ENCODE results near the gene MADD.

MADD gene

GRCh38 chr11:47249378-47249715, 20.6 kb upstream of the MADD start:
- peak overlapping the region; percentile 99 for H3K4me3 ChIP-seq (ENCODE audit: low read depth, low read length)

DNA sequence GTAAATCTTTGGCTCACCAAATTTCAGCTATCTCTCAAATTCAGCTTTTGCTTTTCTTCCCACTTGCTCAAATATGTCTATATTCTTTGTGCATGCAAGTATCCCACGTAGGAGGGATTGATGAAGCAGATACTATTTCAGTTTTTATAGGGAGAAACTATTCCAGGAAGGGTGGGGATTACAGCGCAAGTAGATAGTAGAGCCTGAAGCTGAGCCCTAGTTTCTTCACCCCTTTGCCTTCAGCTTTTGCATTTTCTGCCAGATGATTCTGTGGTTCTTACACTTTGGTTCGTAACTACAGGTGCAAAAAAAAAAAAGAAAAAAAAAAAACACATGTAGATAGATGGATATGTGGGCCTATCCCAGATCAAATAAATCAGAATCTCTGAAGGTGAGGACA, 18.2 kb upstream of the MADD start:
- H3K4me3 ChIP-seq (ENCODE audit: low read depth, low read length), result no peak overlapping the region

GRCh38 chr11:47253660-47254059, 16.3 kb upstream of the MADD start:
- H3K4me3 ChIP-seq (ENCODE audit: low read depth, low read length), result no peak overlapping the region

DNA sequence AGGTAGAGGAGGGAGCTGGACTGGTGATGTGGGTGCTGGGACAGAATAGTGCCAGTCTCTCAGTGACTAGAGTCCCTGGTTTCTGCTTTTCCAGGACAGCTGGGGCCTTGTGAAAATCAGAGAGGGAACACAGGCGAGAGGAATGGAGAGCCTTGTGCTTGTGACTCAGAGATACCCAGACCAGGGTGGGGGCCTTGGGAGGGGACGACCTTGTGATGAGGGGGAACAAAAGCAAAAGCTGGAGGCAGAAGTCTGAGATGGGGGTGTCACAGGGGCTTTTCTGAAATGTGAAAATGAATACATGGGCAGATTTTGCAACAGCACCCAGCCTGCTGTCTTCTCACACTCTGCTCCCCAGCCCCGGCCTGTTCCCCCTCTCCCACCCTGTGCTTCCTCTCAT, 15.5 kb upstream of the MADD start:
- H3K4me3 ChIP-seq (ENCODE audit: low read depth, low read length), result no peak overlapping the region

DNA sequence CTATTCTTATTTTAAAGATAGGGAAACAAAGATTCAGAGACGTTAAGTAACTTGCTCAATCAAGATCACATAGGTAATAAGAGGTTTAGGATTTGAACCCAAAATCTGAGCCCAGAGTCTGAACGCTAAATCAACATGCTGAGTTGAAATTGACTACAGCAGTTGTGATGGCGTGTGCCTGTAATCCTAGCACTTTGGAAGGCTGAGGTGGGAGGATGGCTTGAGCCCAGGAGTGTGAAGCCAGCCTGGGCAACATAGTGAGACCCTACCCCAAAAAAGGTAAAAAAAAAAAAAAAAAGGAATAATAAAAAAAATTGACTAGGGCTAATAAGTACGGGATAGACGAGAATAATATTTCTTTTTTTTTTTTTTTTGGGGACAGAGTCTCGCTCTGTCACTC, 13.6 kb upstream of the MADD start:
- H3K4me3 ChIP-seq (ENCODE audit: low read depth, low read length), result no peak overlapping the region

DNA sequence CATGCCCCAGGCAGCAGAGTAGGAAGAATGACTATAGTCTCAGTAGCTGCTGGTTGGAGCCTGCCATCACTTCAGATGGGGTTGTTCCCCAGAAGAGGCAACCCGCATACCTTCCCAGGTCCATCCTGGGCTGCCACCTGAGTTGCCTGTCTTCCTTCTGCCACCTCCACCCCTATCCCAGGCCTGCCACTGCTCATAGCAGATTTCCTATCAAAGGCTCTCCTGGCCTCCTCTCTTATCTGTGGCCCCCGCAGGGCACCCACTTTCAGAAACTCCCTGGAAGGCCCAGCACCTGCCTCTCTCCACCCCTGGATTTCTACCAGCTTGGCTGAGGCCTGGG, 12.8 kb upstream of the MADD start:
- no peak overlapping the region for H3K4me3 ChIP-seq (ENCODE audit: low read depth, low read length)

DNA sequence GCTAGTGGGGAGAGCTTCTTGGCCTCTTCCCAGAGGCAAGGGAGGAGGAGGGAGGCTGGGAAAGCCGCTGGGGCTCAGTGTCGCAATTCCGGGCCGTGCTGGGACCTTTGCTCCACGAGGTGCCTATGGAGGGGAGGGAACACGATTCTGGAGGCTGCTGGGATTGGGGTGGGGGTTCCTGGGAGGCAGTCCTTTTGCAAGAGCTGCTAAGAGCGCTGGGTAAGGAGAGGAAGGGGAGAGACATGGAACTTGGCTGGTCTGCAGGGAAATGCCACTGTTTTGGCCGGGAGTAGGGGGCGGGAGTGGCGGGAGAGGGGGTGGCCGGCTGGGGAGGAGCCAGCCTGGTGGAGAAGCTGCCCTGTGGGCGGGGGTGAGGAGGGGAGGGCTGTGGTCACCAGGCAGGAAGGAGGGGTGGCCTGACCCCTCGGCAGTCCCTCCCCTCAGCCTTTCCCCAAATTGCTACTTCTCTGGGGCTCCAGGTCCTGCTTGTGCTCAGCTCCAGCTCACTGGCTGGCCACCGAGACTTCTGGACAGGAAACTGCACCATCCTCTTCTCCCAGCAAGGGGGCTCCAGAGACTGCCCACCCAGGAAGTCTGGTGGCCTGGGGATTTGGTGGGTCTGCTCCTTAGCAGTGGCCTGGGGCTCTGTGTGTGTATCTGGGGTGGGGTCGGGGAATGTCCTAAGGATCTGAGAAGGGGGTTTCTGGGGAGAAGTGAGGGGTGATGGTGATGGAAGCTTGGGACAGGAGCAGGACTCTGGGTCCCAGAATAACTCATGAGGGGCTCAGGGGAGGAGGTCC, 12.2 kb upstream of the MADD start, which contains the start of gene NR1H3:
NR1H3 (plus strand) TSS at position 480 of the 800 bp plus-strand sequence. CDS start 1,221 bp downstream, outside the sequence.
- H3K4me3 ChIP-seq (ENCODE audit: low read depth, low read length), result peak within 1 kb of the TSS; percentile 4

DNA sequence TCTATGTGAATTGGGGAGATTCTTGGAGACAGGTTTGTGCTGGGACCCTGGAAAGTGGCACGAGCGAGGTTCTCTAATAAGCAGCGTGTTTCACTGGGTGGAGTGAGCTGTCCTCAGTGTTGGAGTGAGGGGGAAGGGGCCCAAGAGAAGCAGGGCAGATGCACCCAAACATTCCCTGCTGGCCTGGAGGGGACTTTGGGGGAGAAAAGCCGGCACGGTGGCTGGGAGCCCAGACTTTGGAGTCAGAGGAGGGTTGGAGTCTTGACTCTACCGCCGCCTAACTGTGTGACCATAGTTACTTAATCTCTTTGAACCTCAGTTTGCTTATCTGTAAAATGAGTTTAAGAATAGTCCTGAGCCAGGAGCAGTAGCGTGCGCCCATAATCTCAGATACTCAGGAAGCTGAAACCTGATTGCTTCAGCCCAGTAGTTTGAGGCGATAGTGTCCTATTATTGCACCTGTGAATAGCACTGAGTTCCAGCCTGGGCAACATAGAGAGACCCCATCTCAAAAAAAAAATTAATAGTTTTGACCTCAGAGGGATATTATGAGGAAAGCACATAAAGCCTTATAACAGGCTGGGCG, 11.5 kb upstream of the MADD start:
- H3K4me3 ChIP-seq (ENCODE audit: low read depth, low read length), result no peak overlapping the region

DNA sequence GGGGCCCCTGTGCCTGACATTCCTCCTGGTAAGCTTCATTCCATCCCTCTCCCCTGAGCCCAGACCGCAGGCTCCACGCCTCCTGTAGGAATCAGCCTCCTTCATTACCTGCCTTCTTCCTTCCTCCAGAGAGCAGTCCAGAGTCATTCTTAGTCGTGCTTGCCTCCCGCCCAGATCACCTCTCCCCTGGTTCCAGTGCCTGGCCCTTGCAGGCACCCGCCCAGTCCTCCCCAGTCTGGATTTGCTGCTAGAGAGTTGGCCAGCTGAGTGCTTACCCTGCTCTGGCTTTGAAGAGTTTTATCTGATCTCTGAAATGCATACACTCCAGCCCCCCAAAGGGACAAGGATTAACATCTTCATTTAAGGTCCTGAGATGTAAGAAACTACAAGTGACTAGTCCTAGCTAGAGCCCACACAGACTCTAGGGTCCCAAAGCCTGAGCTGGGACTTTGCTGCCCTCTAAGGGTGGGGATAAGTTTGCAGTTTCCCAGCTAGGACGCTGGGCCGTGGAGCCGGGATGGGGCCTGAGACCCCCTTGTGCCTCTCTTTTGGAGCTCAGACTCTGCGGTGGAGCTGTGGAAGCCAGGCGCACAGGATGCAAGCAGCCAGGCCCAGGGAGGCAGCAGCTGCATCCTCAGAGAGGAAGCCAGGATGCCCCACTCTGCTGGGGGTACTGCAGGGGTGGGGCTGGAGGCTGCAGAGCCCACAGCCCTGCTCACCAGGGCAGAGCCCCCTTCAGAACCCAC, 10.5 kb upstream of the MADD start:
- H3K4me3 ChIP-seq (ENCODE audit: low read depth, low read length), result no peak overlapping the region

DNA sequence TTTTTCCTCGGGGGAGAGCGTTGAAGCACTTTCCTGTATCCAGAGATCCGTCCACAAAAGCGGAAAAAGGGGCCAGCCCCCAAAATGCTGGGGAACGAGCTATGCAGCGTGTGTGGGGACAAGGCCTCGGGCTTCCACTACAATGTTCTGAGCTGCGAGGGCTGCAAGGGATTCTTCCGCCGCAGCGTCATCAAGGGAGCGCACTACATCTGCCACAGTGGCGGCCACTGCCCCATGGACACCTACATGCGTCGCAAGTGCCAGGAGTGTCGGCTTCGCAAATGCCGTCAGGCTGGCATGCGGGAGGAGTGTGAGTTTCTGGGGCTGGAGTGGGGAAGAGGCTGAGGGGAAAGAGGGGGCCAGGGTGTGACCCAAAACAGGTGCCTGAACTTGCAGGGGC, 9.6 kb upstream of the MADD start:
- no peak overlapping the region for H3K4me3 ChIP-seq (ENCODE audit: low read depth, low read length)

- H3K4me3 ChIP-seq (ENCODE audit: low read depth, low read length), result no peak overlapping the region
Measured at GRCh38 chr11:47261291-47261800, 8.6 kb upstream of the MADD start.

- no peak overlapping the region for H3K4me3 ChIP-seq (ENCODE audit: low read depth, low read length)
Measured at GRCh38 chr11:47264119-47264518, 5.8 kb upstream of the MADD start.

DNA sequence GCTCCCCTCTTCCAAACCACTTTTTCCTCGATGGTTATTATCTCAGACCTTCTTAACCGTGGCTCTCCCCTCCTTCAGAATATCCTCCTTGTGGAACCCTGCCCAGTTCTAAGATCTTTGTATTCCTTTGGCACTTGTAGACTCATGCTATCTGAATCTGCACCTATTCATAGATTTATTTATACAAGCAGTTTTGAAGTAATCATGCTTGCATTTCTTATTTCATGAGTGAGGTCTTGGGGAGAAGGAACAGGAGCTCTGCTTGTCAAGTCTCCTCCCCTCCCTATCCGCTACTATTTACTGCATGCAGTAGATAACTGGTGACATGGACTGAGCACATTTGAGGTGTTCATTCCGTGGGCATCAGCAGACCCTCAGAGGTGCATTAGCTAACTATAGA, 5.4 kb upstream of the MADD start:
- H3K4me3 ChIP-seq (ENCODE audit: low read depth, low read length), result no peak overlapping the region

DNA sequence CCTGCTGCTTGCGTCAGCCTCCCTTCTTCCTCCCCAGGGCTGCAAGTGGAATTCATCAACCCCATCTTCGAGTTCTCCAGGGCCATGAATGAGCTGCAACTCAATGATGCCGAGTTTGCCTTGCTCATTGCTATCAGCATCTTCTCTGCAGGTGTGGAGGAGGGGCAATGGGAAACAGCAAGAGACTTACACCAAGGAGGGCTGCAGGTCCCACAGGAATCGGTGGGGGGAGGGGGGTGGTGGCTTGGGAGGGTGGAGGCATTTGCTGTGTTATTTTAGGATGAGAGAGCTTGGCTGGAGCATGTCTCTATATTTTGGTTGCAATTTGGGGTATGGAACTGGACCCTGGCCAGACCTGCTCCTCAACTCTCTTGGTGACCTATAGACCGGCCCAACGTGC, 2.1 kb upstream of the MADD start:
- H3K4me3 ChIP-seq (ENCODE audit: low read depth, low read length), result no peak overlapping the region

DNA sequence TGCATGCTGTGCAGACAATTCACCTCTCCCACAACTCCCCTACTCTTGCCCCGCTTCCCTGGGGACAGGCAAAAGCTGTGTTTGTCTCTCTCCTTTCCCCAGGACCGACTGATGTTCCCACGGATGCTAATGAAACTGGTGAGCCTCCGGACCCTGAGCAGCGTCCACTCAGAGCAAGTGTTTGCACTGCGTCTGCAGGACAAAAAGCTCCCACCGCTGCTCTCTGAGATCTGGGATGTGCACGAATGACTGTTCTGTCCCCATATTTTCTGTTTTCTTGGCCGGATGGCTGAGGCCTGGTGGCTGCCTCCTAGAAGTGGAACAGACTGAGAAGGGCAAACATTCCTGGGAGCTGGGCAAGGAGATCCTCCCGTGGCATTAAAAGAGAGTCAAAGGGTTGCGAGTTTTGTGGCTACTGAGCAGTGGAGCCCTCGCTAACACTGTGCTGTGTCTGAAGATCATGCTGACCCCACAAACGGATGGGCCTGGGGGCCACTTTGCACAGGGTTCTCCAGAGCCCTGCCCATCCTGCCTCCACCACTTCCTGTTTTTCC, 1.4 kb upstream of the MADD start:
- no peak overlapping the region for H3K4me3 ChIP-seq (ENCODE audit: low read depth, low read length)

GRCh38 chr11:47269002-47269828, 718 bp upstream of the MADD start:
- peak overlapping the region; percentile 85 for H3K4me3 ChIP-seq (ENCODE audit: low read depth, low read length)

GRCh38 chr11:47270331-47271271, 668 bp downstream of the MADD start:
- H3K4me3 ChIP-seq (ENCODE audit: low read depth, low read length), result peak overlapping the region; percentile 85

DNA sequence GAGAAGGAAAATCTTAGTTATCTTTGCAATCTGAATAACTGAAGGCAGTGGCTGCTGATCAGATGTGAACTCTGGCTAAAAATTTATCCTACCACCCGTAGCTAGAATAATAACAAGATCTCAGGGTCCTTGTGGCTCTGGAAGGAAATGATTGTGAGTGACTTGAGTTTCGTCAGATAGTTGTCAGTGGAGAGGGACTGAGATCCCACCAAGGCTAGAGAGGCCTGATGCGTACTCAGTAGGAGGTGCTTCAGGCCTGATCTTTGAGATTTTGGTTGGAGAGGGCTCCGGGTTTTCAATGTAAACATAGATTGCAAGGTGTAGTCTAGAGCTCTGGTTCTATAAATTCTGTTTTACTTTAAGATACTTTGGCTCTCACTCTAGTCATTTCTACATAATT, 1.4 kb downstream of the MADD start:
- H3K4me3 ChIP-seq (ENCODE audit: low read depth, low read length), result peak overlapping the region; percentile 65

DNA sequence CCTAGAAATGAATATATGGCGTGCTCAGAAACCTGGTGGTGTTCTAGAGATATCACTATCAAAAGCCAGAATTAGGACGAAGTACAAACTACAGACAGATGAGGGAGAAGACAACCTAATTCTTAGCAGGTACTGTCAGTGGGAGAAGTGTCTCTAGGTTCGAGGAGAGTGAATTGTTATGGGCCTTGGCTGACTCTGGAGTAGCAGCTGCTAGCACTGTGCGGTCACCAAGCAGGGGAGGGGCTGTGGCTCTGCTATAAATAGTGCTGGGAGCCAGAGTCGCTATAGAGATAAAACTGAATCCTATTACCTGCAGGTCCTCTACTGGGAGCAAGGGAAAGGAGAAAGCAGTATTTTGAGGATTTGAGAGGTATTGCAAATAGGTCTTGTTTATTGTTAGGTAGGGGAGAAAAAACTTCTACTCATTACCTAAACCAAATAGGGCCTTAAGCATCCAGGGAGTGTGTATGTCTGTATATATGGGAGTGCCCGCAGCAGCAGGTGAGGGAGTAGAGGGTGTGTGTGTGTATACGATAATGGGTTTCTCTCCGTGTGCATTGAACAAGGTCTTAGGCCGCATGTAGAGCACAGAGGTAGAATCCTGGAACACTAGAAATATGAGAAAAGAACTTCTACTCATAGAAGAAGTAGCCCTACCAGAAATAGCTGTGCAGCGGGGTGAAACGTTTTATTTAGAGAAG, 2.2 kb downstream of the MADD start:
- no peak overlapping the region for H3K4me3 ChIP-seq (ENCODE audit: low read depth, low read length)

Measured in iPS-11a (cell line).